GM19395 (cell line): ENCODE data around the gene ADRA2B.
"Not testable (repeated sequence)": the region's sequence is repeated elsewhere in the genome, so short reads cannot be mapped to it uniquely, and the experiment has no call there.

Source experiments
- ATAC-seq: cut with Tn5 transposase; IDR thresholded peaks from one replicate; pipeline ENCODE4 v1.9.1; 2021; ENCODE audit warnings: mild to moderate bottlenecking, moderate library complexity; ENCODE audit not compliant: unreplicated experiment

The ADRA2B gene

GRCh38 chr2:96150791-96151594, 34.6 kb upstream of the ADRA2B start:
- ATAC-seq = no peak

- no peak for ATAC-seq
These were observed 33.8 kb upstream of the ADRA2B start for GRCh38 chr2:96150007-96150640.

DNA sequence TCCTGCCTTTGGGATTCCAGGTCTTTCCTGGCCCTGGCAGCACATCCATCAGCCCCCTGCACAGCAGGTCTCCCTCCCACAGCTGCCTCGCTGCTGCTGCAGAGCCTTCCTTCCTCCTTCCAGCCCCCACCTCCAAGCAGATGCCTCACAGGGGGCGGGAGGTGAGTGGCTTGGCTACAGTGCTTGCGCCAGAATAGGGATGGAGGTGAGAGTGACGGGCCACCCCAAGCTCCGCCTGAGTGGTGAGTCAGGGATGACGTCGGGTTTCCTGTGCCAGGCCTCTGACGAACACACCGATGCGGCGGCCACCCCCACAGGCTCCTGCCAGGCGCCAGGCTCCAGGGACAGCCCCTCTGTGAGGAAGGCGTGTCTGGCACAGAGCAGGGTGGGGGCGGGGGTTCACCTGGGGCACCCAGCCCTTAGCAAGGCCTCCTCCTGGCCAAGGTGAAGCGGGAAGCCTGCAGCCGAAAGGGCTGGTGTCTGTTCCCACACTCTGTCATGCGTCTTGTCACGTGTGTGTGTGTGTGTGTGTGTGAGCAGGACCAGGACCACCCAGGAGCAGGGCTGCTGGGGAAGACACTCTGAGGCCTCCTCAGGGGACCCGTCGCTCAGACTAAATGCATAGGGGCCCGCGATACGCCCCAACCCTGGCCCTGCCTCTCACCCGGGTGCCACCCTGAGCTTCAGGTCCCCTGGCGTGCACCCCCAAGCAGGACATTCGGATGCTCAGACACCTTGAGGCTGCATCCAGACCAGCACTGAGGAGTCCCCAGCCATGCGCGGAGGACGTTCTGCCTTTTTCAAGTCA, 32.2 kb upstream of the ADRA2B start:
- peak; percentile 29 for ATAC-seq

DNA sequence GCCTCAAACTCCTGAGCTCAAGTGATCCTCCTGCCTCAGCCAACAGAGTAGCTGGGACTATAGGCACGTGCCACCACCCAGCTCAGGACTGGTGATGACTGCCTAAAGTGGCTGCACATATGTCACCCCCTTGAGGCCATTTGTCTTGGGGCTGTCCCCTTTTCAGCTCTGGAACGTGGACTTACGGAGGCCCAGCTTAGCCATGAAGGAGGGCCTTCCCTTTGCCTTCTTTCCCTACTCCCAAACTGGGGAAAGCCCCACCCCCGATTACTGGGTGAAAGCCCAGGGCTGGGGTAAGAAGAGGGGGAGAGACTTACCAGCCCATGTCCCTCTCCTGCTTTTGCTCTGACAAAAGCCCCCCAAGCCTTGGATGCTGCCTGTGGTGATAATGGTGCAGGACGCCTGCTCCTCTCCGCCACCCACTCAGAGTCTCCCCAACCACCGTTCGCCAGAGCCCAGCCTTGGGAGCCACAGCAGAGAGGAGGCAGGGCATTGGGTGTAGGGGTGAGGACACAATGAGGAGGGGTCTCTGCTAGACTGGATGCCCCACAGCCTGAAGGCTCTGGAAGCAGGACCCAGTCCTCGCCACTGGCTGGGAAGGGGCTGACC, 31.3 kb upstream of the ADRA2B start:
- ATAC-seq = no peak

DNA sequence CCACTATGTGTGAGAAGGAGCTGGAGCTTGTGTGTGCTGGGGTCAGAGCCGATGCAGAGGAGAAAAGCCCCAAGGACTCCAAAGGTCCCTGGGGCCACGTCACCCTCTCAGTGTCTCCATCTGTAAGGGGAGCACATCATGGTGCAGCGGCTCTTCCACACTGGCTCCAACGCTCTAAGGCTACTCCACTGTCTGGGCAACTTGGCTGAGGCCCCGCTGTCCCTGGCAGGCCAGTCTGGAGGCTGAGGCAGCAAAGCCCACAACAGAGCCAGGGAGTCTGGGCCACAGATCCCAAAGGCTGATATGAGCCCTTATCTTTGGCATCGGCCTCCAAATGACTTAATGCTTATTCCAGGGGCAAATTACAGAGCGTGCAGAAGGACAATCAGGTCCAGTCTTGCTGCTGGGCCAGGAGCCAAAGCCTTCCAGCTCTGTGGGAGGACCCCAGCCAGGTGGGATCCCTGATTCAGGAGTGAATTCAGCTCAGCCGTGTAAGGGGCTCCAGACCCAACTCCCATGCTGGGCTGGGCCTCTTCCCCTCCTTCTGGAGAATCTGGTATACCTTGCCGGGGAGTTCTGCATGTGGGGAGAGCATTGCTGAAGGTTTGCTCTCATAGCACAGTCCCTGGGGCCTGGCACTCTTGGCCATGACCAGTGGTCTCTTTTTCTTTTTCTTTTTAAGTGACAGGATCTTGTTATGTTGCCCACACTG, 30.7 kb upstream of the ADRA2B start:
- ATAC-seq = no peak

- peak; percentile 50 for ATAC-seq
These were observed 29.9 kb upstream of the ADRA2B start for GRCh38 chr2:96146153-96146880.

- ATAC-seq = no peak
These were observed 29.4 kb upstream of the ADRA2B start for GRCh38 chr2:96145848-96146152.

GRCh38 chr2:96145036-96145847, 28.9 kb upstream of the ADRA2B start, which contains the start of gene DUSP2:
Gene DUSP2 (minus strand): TSS chr2:96145440. CDS start chr2:96145354, 86 bp downstream.
- peak; percentile 52 for ATAC-seq

DNA sequence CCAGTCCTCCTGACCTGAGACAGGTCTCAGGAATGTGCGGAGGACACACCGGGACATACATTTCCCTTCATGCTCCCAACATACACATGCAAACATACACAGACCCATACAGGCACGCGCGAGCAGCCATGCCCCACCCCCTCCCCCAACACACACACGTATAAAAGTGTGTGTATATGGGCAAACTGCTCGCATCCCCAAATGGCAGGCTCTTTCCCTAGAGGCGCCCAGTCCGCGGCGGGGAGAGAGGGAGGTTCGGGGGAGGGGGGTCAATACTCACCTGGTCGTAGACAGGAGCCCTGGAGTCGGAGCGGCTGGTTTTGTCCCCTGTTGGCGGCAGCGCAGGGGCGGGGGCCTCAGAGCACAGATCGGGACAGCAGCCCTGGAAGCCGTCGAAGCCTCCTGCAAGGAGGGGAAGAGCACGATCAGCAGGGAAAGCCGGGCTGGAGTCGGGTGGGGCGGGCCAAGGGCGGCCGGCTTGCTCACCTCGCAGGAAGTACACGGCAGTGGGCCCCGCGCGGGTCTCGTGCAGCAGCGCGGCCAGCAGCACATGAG, 28.2 kb upstream of the ADRA2B start:
- ATAC-seq = peak; percentile 1

GRCh38 chr2:96143848-96144480, 27.6 kb upstream of the ADRA2B start:
- ATAC-seq = no peak

- ATAC-seq = no peak
These were observed 27.0 kb upstream of the ADRA2B start for GRCh38 chr2:96143231-96143847.

DNA sequence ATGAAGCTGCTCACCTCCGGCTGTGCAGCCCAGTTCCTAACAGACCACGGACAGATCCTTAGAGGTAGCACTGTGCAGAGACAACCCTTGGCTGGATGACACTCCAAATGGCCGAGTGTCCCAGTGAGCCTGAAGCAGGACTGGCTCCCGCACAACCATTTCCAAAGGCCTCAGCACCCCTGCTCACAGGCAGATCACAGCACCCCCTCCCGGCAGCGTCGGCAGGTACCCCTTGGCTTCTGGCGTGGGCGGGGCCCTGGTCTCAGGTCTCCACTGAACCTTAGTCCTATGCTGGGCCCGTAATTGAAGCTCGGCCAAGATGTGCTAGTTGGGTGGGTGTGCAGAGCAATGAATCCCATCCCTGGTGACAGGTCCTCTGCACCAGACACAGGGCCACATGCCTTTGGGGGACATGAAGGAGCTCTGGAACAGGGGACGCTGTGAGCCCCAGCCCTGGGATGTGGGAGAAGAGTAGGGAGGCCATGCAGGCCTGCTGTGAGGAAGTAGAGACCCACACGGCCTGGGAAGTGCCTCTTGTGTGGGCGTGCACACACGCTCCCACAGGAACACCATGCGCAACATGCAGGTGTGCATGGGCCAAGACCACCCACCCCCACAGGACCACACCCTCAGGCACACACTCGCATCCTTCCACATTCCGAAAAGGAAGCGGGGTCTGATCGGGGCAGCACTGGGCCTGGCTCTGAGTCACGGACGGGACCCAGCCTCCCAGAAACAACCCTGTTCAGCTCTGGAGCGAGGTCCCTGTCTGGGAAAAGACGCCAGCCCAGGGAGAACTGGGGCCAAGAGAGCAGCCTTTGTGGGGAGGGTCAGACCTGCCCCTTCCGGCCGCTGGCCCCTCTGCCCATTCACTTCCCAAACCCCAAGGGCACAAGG, 26.1 kb upstream of the ADRA2B start:
- ATAC-seq = no peak

DNA sequence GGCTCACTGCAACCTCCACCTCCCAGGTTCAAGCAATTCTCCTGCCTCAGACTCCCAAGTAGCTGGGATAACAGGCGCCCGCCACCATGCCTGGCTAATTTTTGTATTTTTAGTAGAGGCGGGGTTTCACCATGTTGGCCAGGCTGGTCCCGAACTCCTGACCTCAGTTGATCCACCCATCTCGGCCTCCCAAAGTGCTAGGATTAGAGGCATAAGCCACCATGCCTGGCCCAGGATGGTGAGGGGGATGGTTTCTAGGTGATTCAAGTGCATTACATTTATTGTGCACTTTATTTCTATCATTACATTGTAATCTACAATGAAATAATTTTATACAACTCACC, 25.2 kb upstream of the ADRA2B start:
- not testable (repeated sequence) for ATAC-seq

GRCh38 chr2:96140941-96141623, 24.7 kb upstream of the ADRA2B start:
- ATAC-seq = no peak

- ATAC-seq = no peak
These were observed 22.9 kb upstream of the ADRA2B start for GRCh38 chr2:96139181-96139758.
